ENCODE measurements around the gene TMEM132C.

GRCh38 chr12:128266086-128266485 lies 884 bp upstream of the TMEM132C start:
- TF ChIP-seq CTCF (IDR thresholded peaks at IDR 0.05; ENCODE audit: insufficient read depth, low read length, poor library complexity, severe bottlenecking) (no peak), EZH2phosphoT487 (conservative IDR thresholded peaks at IDR 0.05; ENCODE audit: low read length) (no peak)
